HG02885 (cell line): ENCODE results near the gene B4GALNT3.

Source experiments
- ATAC-seq: cut with Tn5 transposase; IDR thresholded peaks from one replicate; pipeline ENCODE4 v1.9.1; 2021; ENCODE audit warnings: mild to moderate bottlenecking; ENCODE audit not compliant: unreplicated experiment, poor library complexity

The B4GALNT3 gene

DNA sequence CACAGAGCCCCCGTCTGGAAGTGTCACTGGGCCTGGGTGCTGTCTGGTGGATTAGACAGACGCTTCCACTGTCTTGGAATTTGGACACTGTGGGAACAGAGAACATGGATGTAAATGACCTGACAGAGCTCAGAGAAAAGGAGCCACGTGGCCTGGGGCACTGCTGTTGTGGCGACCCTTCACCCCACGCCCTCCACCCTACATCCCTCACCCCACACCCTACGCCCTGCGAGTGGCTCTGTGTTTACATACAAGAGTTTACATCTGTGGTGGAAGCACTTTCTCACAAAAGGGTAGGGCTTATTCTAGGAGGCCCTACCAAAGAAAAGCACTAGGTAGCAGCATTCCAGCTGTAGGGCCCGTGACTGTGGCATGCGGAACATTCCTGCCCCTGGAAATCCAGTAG, 47.7 kb downstream of the B4GALNT3 start:
- no peak for ATAC-seq

DNA sequence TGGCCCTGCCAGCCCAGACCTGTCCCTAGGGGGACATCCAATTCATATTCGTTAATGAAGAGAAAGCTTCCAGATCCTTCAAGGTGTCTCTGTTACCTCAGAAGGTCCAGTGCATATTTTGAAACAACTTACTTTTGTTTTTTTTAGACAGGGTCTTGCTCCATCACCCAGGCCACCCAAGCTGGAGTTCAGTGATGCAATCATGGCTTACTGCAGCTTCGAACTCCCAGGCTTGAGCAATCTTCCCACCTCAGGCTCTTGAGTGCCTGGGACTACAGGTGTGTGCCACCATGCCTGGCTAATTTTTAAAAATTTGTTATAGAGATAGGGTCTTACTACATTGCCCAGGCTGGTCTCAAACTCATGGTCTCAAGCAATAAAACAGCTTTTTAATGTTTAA, 48.4 kb downstream of the B4GALNT3 start:
- ATAC-seq, result no peak

DNA sequence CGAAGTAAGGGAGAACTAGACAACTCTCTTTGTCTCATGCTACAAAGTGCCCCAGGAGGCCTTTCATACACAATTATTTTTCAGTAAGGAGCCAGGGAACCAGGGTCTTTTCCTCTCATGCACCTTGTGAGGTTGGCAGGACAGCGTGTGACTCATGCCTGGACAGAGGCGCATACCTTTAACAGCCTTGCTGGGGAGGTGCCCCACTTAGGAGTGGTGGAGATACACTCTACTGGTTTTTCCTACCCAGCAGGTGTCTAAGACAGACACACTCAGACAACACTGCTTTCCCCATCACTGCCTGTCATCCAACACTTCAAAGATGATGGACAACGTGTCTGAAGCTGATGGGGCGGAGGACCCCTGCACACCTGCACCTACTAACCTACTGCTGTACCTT, 49.1 kb downstream of the B4GALNT3 start:
- no peak for ATAC-seq

DNA sequence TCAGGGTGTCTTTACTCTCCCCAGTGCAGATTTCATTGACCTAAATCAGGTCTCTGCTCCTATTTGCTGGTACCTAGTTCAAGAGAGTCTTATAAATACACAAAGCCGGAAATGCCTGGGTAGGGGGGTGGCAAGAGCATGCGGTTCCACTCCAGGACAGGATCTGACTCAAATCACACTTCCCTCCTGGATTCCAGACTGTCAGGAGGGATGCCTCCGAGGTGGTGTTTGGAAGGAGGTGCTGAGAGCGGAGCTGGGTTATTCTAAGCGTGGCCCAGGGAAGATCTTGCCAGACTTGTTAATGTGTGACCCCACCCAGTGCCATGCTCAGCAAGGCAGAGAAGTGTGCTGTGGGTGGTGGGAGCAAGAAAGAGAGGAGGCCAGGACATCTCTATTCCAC, 49.8 kb downstream of the B4GALNT3 start:
- no peak for ATAC-seq

DNA sequence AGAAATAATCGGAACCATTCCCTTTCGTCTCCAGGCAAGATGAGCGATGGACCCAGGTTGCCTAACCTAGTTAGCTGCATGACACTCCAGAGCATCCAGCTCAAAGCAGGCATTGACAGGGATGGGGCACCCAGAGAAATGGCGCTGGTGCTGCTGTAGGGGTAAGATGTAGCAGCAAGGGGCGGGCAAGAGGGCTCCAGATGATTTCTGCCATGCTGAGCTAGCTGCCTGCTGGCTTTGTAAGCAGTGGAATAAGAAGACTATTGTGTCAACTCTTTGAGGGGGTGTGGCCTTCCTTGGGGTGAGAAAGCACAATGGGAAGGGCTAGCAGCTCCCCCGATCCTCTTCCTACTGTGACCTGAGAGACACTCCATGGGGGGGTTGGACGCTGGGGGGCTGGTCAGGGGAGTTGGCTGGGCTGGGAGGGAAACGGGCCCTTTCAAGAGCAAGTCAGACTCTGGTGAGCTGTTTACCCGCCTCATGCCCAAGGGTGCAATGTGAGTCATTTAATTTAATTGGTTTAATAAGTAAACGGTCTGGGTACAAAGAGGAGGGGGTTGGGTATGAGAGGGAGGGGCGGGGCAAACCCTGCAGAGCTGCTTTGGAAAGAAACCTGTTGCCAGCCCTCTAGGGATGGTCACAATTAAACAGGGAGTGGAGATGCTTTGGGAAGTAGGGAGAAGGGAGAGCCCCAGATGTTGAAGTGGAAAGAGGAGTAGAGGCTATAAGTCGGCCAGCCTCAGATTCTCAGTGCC, 50.5 kb downstream of the B4GALNT3 start:
- ATAC-seq, result no peak

DNA sequence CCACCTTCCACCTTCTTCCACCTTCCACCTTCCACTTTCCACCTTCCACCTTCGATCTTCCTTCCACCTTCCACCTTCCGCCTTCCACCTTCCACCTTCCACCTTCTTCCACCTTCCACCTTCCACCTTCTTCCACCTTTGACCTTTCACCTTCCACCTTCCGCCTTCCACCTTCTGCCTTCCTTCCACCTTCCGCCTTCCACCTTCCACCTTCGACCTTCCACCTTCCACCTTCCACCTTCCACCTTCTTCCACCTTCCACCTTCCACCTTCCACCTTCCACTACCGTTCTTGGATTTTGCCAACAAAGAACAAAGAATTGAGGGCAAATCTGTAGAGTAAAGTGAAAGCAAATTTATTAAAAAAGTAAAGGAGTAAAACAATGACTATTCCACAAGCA, 53.2 kb downstream of the B4GALNT3 start:
- ATAC-seq, result no peak

DNA sequence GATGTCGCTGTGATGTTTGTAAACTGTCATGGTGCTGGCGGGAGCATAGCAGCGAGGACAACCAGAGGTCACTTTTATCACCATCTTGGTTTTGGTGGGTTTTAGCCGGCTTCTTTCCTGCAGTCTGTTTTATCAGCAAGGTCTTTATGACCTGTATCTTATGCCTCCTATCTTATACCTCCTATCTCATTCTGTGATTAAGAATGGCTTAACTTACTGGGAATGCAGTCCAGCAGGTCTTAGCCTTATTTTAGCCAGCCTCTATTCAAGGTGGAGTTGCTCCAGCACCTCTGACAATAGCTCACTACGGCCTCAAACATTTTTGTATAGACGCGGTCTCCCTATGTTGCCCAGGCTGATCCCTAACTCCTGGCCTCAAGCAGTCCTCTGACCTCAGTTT, 53.7 kb downstream of the B4GALNT3 start:
- ATAC-seq, result no peak

DNA sequence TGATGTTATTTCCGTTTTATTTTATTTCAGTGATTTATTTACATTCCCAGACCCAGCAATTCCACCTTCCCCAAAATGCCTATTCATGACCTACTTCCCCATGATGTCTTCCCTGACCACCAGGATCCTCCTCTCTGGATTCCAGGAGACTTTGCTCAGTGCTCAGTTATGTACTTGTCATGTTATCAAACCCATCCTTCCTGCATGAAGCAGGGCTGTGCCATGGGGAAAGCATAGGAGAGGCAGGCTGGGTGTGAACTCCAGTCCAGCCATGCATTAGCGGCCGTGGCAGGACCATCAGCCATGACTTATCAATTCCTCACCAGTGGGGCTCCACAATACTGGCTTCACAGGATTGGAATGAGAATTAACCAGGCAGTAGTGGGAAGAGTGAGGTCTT, 57.8 kb downstream of the B4GALNT3 start:
- no peak for ATAC-seq

DNA sequence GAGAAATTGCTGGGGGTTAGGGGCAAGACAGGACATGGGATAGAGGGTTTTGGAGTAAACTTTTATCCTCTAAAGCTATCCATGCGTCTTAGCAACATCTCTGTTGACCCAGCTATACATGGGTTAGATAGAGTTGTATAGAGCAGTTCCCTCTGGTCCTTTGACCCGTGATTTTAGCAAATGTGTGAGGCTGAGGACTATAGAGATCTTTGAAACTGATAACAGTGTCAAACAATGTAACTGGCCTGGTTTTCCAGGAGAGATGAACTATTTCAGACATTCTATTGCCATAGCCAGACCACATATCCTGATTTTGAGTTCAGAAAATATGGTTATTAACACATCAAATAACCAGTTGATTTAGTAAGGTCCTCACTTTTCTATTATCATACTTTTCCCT, 60.4 kb downstream of the B4GALNT3 start:
- no peak for ATAC-seq

DNA sequence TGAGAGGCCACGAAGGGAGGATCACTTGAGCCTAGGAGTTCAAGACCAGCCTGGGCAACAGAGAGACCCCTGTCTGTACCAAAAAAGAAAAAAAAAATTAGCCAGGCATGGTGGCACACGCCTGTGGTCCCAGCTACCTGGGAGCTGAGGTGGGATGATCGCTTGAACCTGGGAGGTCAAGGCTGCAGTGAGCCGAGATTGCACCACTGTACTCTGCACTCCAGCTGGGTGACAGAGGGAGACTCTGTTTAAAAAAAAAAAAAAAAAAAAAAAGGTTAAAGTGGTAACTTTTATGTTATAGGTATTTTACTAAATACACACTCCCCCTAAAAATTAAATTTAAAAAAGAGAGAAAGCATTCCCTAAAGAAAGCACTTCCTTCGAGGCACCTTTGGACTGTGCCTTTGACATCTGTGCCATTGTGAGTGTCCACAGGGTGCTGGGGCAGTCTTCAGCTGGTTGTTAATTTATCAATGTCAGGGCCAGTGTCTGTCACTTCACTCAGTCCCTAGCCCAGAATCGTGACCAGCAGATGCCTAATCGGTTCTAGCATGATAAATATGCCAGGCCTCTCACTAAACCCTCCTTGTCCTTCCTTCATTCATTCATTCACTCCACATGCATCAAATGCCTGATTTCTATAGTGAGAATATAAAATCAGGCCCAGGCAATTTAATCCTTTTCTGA, 63.1 kb downstream of the B4GALNT3 start:
- ATAC-seq, result no peak

DNA sequence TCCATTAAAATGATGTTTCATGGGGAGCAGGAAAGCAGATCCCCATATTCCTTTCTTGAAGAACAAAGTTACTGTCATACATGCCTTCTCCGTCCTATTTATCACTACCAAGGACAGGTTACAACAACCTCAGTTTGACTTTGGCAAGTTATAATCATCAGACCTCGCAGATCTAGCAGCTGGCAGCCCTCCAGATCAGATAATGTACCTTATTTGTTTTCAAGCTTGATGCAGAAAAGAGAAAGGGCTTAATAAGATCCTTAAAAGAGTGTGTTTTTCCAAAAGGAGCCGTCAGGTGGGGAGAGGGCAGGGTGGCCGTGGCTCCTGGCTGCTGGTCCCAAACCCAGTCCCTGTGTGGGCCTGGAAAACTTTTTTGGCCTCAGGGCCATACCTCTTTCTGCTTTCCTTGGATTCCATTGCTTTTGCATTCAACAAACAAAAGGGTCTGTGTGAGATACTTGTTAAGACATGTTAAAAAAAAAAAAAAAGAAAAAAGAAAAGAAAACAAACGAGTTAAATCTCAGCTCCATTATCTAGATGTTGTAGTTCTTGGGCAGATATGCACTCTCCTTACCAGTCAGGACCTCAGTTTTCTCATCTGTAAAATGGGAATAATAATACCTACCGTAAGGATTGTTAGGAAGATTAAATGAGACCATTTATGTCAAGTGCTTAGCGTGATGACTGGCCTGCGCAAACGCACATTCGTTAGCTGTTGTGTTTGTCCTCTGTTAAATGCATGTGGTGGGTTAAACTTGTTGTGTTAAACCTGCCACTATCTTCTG, 64.6 kb downstream of the B4GALNT3 start:
- no peak for ATAC-seq

DNA sequence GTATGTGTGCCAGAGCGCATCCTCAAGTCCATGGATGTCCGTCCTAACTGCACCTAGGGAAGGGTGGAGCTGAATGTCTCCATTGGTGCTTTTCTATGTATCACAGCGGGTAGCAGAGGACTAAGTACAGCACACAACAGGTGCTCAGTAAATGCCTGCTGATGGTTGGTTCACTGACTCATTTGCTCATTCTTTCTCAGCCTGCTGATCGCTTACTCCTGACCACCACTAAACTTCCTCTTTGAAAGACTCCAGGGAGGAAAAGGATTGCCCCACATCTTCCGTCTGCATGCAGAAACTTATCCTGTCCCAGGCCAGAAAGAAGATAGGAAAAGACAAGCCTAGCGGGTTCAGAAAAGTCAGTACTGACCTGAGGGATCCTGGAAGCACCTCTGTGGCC, 66.3 kb downstream of the B4GALNT3 start:
- ATAC-seq, result no peak

DNA sequence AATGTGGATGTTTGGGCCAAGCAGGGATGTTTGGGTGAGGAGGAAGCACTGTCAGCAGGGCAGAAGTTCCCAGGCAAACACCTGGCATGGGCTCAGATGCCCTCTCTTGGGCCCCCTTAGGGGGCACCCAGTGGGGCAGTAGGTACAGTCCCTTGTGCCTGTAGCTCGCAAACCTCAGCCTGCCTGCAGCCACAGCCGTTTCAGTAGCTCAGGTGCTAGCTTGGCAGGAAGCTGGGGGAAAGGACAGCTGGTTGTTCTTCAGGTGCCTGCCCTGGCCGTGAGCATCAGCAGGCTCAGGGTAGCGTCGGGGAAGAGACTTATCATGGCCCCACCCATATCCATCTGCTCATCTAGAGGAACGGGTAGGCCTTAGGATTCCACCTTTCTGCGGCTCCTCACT, 67.5 kb downstream of the B4GALNT3 start:
- ATAC-seq, result no peak

DNA sequence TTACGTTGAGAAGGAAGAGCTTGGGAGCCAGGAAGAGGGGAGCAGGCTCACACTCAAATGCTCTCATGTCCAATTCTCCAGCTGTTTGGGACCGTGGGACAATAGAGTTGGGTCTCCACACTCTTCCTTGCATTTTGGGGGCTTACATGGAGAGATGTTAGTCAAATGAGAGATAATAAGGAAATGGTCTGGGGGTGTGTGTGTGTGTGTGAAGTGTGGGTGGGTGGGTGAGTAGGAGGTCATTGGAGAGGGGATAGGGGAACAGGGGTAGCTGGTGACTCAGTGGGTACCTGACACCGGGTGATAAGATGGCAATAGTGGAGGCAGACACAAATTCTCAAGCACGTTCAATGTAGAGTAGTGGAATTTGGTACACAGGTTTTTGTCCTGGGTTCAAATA, 68.0 kb downstream of the B4GALNT3 start:
- ATAC-seq, result no peak

DNA sequence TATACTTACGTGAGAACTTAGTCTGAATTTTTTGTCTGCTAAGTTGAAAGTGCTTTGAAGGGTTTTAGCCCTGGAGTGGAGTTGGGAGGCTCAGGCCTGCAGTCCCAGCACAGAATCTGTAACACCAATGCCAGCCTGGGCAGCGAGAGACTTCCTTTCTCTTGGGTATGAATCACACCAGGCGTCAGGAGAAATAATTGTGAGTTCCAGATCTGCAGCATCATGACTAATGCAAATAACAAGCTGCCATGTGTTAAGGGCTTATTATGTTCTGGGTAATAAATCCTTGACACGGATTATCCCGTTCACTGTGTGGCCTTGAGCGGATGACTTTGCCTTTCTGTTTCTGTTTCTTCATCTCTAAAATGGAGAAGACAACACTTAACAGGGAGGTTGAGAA, 70.6 kb downstream of the B4GALNT3 start:
- no peak for ATAC-seq

DNA sequence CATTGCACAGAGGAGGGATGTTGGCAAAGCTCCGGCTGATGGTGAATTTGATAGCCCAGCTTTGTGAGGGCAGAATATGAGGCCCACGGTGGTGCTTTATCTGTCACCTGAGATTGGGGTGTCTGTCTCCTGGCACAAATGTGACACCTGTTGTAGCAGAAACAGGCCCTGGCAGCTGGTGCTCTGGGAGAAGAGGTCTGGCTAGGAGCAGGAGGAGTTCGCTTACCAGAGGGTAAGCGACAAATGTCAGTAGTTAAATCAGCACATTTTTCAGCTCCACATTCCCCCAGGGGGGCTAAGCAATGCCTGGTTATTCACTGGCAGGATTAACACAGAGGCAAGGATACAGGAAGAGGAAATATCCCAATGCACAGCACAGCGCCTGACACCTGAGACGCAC, 71.1 kb downstream of the B4GALNT3 start:
- no peak for ATAC-seq

DNA sequence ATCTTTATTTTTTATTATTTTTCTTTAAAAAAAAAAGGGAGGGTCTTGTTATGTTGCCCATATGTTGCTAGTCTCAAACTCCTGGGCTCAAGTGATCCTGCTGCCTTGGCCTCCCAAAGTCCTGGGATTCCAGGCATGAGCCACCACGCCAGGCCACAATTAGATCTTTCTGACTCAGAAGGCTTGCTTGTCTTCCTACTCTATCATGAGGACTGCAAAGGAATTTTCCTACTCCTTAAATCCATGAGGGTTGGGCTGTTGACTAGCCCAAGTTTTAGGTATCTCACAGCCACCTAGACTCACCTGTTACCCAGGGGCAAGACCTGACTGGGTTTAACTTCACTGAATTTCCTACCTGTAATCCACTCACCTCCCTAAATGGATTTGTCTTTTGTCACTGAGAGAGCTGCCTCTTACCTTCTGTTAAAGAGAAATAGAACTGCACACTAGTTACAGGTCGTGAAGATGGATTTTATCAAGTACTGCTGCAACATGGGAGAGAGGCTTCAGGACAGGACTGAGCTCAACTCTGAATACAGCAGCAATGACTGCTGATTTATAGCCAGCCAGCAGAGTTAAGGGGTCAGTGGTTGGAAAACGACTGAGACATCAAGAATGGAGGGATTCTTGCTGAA, 72.3 kb downstream of the B4GALNT3 start:
- ATAC-seq, result no peak

DNA sequence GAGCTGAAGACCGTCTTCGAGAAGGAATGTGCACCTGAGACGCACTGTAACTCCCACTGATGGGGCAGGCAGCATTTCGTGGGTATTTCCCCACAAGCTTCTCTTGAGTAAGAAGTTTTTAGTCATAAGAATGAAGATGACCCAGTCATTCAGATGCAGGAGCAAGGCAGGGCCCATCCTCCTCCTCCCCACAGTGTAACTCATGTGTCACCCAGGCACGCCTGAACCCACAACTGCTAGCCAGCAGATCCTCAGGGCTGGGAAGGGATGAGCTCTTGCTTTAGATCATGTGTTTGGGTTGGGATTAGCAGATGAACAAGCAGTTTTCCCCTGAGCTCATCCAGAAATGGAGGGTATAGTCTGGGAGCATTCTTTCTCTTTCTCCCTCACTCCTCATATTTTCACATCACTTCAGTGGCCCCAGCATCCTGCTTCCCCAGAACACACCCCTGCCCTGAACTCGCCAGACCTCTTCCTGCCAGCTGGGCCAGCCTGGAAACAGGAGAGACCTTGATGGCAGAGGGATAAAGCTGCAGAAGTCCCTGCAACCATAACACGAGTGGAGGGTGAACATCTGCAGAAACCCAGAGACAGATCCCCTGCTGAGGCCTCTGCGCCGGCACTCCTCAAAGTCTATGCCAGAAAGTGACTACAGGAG, 73.3 kb downstream of the B4GALNT3 start:
- ATAC-seq, result no peak

DNA sequence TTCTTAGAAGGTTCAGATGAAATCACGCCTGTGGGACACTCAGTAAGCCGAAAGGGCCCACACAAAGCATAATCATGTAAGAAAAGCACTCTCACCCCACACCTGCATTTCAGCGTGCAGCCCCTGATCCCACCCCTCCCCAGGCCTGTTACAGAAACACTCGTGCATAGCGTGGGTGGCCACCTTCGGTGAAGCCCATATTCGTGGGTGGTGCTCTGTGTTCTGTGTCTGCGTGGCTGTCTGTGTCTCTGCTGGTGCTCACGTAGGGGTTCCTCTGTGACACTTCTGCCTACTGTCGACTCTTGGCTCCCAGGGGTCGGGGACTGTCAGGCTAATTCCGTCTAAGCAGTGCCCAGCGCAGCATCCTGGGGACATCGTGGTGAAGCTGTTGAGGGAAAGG, 74.0 kb downstream of the B4GALNT3 start:
- ATAC-seq, result no peak

DNA sequence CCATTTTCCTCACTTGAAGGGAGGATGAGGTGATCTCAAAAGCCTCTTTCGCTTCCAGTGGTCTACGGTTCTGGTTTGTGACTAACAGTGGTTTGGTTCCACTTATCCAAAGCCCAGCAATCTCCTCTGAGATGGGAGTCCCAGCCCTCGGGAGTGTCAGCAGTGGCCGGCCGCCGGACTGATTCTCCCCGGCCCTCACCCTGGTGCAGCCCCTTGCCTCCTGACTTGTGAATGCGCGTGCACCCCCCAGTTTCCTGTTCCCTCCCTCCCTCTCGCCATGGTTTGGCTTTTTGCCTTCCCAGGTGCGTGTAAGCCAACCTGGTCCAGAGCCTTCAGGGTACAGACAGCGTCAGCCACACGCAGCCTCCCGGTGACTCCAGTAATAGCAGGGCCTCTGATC, 74.5 kb downstream of the B4GALNT3 start:
- no peak for ATAC-seq
